Motor neuron (in vitro differentiated cells): ENCODE measurements around the gene GMCL1. TPM values are rescaled to one million over a fixed set of nuclear protein-coding genes. Genes with fewer than 3 reads are reported as not detected.
"Not testable (repeated sequence)": the region's sequence is repeated elsewhere in the genome, so short reads cannot be mapped to it uniquely, and the experiment has no call there.

ENCODE experiments used
- ATAC-seq, 8 experiments: fragments of 200-7000 bp; cut with Tn5 transposase; replicated peaks in 6 of 8; 2 replicates each; pipeline ENCODE4 v1.8.0; 2021; ENCODE audit warnings: mild to moderate bottlenecking in 8 of 8, moderate library complexity in 8 of 8
- H3K27ac ChIP-seq, 2 donors: fragments of 250-450 bp; sonication (Bioruptor Pico); 2 replicates each; pipeline ENCODE4 v1.9.0; 2021; ENCODE audit warnings: antibody characterized with exemption in 2 of 2, mild to moderate bottlenecking in 2 of 2, moderate library complexity in 1 of 2
- H3K4me1 ChIP-seq, 2 donors: fragments of 250-450 bp; sonication (Bioruptor Pico); replicated peaks in 1 of 2; 2 replicates each; pipeline ENCODE4 v1.6.1; 2021; ENCODE audit warnings: antibody characterized with exemption in 2 of 2, mild to moderate bottlenecking in 2 of 2, moderate library complexity in 1 of 2
- H3K4me3 ChIP-seq, 5 donors: fragments of 250-450 bp; sonication (Bioruptor Pico); 2 replicates each; pipeline ENCODE4 v1.9.0; 2021; ENCODE audit warnings: antibody characterized with exemption in 5 of 5, mild to moderate bottlenecking in 5 of 5, moderate library complexity in 4 of 5
- WGBS, 10 experiments: fragments of 450-650 bp; shearing (Covaris generic); methylation state at CpG; one replicate each; pipeline ENCODE4 v1.0.0; 2022; 5-methylcytosine and 5-hydroxymethylcytosine counted together
- in situ Hi-C, 9 experiments: fragments of 400-800 bp; cut with MboI; loops; one replicate each; pipeline ENCODE4 v1.15.0; 2021; ENCODE audit warnings: low sequenced_read_pairs in 9 of 9, low pct_unique_long_range_greater_than_20kb in 2 of 9; ENCODE audit not compliant: unreplicated experiment in 9 of 9
- total RNA-seq, 8 experiments: library from RNA; unstranded; fragments of 300-600 nt; gene quantifications; 2 replicates each; pipeline versions ENCODE4 v1.2.3 to v1.2.4, GENCODE V29; 2022

The GMCL1 gene
- total RNA-seq, 8 experiments from 2014 or later: 6.4 to 19.5 (median 8.5) TPM

GRCh38 chr2:69894737-69895136 is 65.3 kb downstream of the GMCL1 start:
- in situ Hi-C loops, H3K4me1 ChIP-seq, ATAC-seq: not testable (repeated sequence)
- Histone ChIP-seq H3K4me3 (peak overlapping the region; percentile 62 to 94 (median 83)), H3K27ac (peak overlapping the region in 1 of 2 donors; percentile 4)
- 0 to 75% (median 51%) methylated on average over 1 to 21 of the region's 23 CpGs; no CpG with 5 or more reads in 4 of the 10 experiments for WGBS, 10 experiments

- WGBS, 10 experiments: 80 to 100% (median 94%) methylated on average over 1 to 8 of the region's 8 CpGs; no CpG with 5 or more reads in 2 of the 10 experiments
- in situ Hi-C loops: loop anchor here in 5 of 9 experiments (25.0 kb wide), 4 partner anchors 160 to 285 kb away; partner anchors contain the start of gene C2orf42 (in 1 of the 5)
- ATAC-seq: no peak
- H3K4me1 ChIP-seq: no peaks in the 10 kb centered on the region
- H3K4me3 ChIP-seq: no peak overlapping the region
- no peak overlapping the region for H3K27ac ChIP-seq
Observed at GRCh38 chr2:69902213-69902922, 72.9 kb downstream of the GMCL1 start.

- Histone ChIP-seq H3K4me3 (no peak overlapping the region), H3K27ac (no peak overlapping the region), H3K4me1 (peaks cover 0 to 5% of the 10 kb centered on the region in 2 donors)
- in situ Hi-C loops: loop anchor here in 5 of 9 experiments (25.0 kb wide), 4 partner anchors 155 to 280 kb away; partner anchors contain the start of gene C2orf42 (in 1 of the 5)
- no peak for ATAC-seq
Observed at GRCh38 chr2:69907216-69907615, 77.8 kb downstream of the GMCL1 start.

- Histone ChIP-seq H3K27ac (no peak overlapping the region), H3K4me1 (peaks cover 8% of the 10 kb centered on the region in 2 donors), H3K4me3 (no peak overlapping the region)
- in situ Hi-C loops: loop anchor here in 5 of 9 experiments (25.0 kb wide), 4 partner anchors 150 to 275 kb away; partner anchors contain the start of gene C2orf42 (in 1 of the 5)
- 0 to 22% (median 5%) methylated on average over 1 to 2 of the region's 2 CpGs; no CpG with 5 or more reads in 1 of the 10 experiments for WGBS, 10 experiments
- ATAC-seq: no peak
Observed at GRCh38 chr2:69911985-69912563, 82.6 kb downstream of the GMCL1 start.

GRCh38 chr2:69914164-69914949 is 84.9 kb downstream of the GMCL1 start:
- in situ Hi-C loops: loop anchor here in 5 of 9 experiments (25.0 kb wide), 4 partner anchors 148 to 273 kb away; partner anchors contain the start of gene C2orf42 (in 1 of the 5)
- peak overlapping the region; percentile 89 to 96 for H3K27ac ChIP-seq
- H3K4me3 ChIP-seq: peak overlapping the region; percentile 46 to 60 (median 53)
- peak; percentile 86 to 91 (median 88) for ATAC-seq
- 0 to 1% (median 0%) methylated on average over 6 to 34 of the region's 56 CpGs; no CpG with 5 or more reads in 3 of the 10 experiments for WGBS, 10 experiments
- H3K4me1 ChIP-seq: peaks cover 8% of the 10 kb centered on the region in 2 donors

GRCh38 chr2:69914950-69915945 is 85.8 kb downstream of the GMCL1 start, which contains the start of gene MXD1:
TSS of gene MXD1 (plus strand) at chr2:69915109. CDS start at chr2:69915331, 222 bp downstream.
- Histone ChIP-seq H3K4me3 (peak within 1 kb of the TSS; percentile 60 to 92 (median 74)), H3K27ac (peak within 1 kb of the TSS; percentile 89 to 96), H3K4me1 (peaks cover 8% of the 10 kb centered on the region in 2 donors)
- in situ Hi-C loops: loop anchor here in 5 of 9 experiments (25.0 kb wide), 4 partner anchors 147 to 272 kb away; partner anchors contain the start of gene C2orf42 (in 1 of the 5)
- ATAC-seq: peak in 4 of 8 experiments; percentile 0
- 0 to 20% (median 7%) methylated on average over 1 to 16 of the region's 81 CpGs; no CpG with 5 or more reads in 2 of the 10 experiments for WGBS, 10 experiments

- in situ Hi-C loops: loop anchor here in 5 of 9 experiments (25.0 kb wide), 4 partner anchors 146 to 271 kb away; partner anchors contain the start of gene C2orf42 (in 1 of the 5)
- Histone ChIP-seq H3K4me1 (peaks cover 8% of the 10 kb centered on the region in 2 donors), H3K27ac (no peak overlapping the region), H3K4me3 (peak overlapping the region; percentile 60 to 92 (median 74))
- ATAC-seq: no peak
- WGBS, 10 experiments: 0 to 70% (median 40%) methylated on average over 1 to 2 of the region's 2 CpGs
Observed at GRCh38 chr2:69916106-69916505, 86.6 kb downstream of the GMCL1 start.

GRCh38 chr2:69917852-69918251 is 88.4 kb downstream of the GMCL1 start:
- in situ Hi-C loops: loop anchor here in 5 of 9 experiments (25.0 kb wide), 4 partner anchors 144 to 269 kb away; partner anchors contain the start of gene C2orf42 (in 1 of the 5)
- H3K4me3 ChIP-seq: no peak overlapping the region
- 0 to 100% (median 55%) methylated on average over 1 to 3 of the region's 3 CpGs; no CpG with 5 or more reads in 2 of the 10 experiments for WGBS, 10 experiments
- no peak for ATAC-seq
- H3K4me1 ChIP-seq: peaks cover 2 to 8% of the 10 kb centered on the region in 2 donors
- no peak overlapping the region for H3K27ac ChIP-seq

GRCh38 chr2:69918401-69918800 is 88.9 kb downstream of the GMCL1 start:
- 31 to 76% (median 48%) methylated on average over 3 of the region's 3 CpGs; no CpG with 5 or more reads in 1 of the 10 experiments for WGBS, 10 experiments
- in situ Hi-C loops: loop anchor here in 5 of 9 experiments (25.0 kb wide), 4 partner anchors 144 to 269 kb away; partner anchors contain the start of gene C2orf42 (in 1 of the 5)
- Histone ChIP-seq H3K4me1 (peaks cover 2 to 8% of the 10 kb centered on the region in 2 donors), H3K4me3 (no peak overlapping the region), H3K27ac (no peak overlapping the region)
- ATAC-seq: no peak

- in situ Hi-C loops: loop anchor here in 6 of 9 experiments (10.0 to 25.0 kb wide), 5 partner anchors 139 to 264 kb away; partner anchors contain the start of gene C2orf42 (in 1 of the 6)
- no peak for ATAC-seq
- H3K27ac ChIP-seq: no peak overlapping the region
- no peak overlapping the region for H3K4me3 ChIP-seq
- WGBS, 10 experiments: 67 to 100% (median 81%) methylated on average over 1 to 3 of the region's 3 CpGs; no CpG with 5 or more reads in 1 of the 10 experiments
- no peaks in the 10 kb centered on the region for H3K4me1 ChIP-seq
Observed at GRCh38 chr2:69923116-69923515, 93.7 kb downstream of the GMCL1 start.

- in situ Hi-C loops: loop anchor here in 3 of 9 experiments (10.0 to 25.0 kb wide), 2 partner anchors 135 to 138 kb away; no protein-coding TSS in a partner anchor
- no peak overlapping the region for H3K27ac ChIP-seq
- peak in 2 of 8 experiments; percentile 55 for ATAC-seq
Observed at GRCh38 chr2:69926849-69927515, 97.5 kb downstream of the GMCL1 start.

More at GRCh38 chr2:69926849-69927515, 97.5 kb downstream of the GMCL1 start:
- Histone ChIP-seq H3K4me1 (peaks cover 0 to 3% of the 10 kb centered on the region in 2 donors), H3K4me3 (no peak overlapping the region)
- 0 to 82% (median 64%) methylated on average over 1 to 3 of the region's 3 CpGs; no CpG with 5 or more reads in 2 of the 10 experiments for WGBS, 10 experiments
